ENCODE measurements around the gene ALOX5AP.

GRCh38 chr13:30805603-30806011 lies 70.3 kb downstream of the ALOX5AP start:
- TF ChIP-seq, protein P1, sequence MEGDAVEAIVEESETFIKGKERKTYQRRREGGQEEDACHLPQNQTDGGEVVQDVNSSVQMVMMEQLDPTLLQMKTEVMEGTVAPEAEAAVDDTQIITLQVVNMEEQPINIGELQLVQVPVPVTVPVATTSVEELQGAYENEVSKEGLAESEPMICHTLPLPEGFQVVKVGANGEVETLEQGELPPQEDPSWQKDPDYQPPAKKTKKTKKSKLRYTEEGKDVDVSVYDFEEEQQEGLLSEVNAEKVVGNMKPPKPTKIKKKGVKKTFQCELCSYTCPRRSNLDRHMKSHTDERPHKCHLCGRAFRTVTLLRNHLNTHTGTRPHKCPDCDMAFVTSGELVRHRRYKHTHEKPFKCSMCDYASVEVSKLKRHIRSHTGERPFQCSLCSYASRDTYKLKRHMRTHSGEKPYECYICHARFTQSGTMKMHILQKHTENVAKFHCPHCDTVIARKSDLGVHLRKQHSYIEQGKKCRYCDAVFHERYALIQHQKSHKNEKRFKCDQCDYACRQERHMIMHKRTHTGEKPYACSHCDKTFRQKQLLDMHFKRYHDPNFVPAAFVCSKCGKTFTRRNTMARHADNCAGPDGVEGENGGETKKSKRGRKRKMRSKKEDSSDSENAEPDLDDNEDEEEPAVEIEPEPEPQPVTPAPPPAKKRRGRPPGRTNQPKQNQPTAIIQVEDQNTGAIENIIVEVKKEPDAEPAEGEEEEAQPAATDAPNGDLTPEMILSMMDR (IDR thresholded peaks at IDR 0.05; ENCODE audit: poor library complexity): no peak
- no peak for TF ChIP-seq EZH2 (IDR thresholded peaks at IDR 0.05; ENCODE audit: borderline replicate concordance)
